DOHH2 (cell line): Measurements from ENCODE around the gene GIT1.

Experiments used
- H3F3A ChIP-seq: fragments of 200-600 bp; sonication (generic), shearing (Covaris generic); 2 replicates; pipeline ENCODE4 v1.6.0; 2016; ENCODE audit warnings: antibody characterized with exemption, mild to moderate bottlenecking; ENCODE audit not compliant: control insufficient read depth, insufficient read depth
- H3K27ac ChIP-seq: fragments of 200-600 bp; sonication (generic); 2 replicates; pipeline ENCODE4 v1.5.1; 2014; ENCODE audit warnings: low read depth, mild to moderate bottlenecking, low read length, moderate library complexity
- H3K27me3 ChIP-seq: fragments of 200-600 bp; sonication (generic); 2 replicates; pipeline ENCODE4 v1.6.1; 2014; ENCODE audit warnings: mild to moderate bottlenecking, low read length, mixed read lengths; ENCODE audit not compliant: control insufficient read depth
- H3K36me3 ChIP-seq: fragments of 200-600 bp; sonication (generic); 2 replicates; pipeline ENCODE4 v1.6.1; 2014; ENCODE audit warnings: mild to moderate bottlenecking, low read length, moderate library complexity, mixed read lengths; ENCODE audit not compliant: control insufficient read depth
- H3K4me1 ChIP-seq: fragments of 200-600 bp; sonication (generic); 2 replicates; pipeline ENCODE4 v1.6.1; 2014; ENCODE audit warnings: mild to moderate bottlenecking, low read length, mixed read lengths; ENCODE audit not compliant: control insufficient read depth
- H3K4me2 ChIP-seq: fragments of 200-600 bp; sonication (generic); 2 replicates; pipeline ENCODE4 v1.6.0; 2014; ENCODE audit warnings: mild to moderate bottlenecking, low read length, moderate library complexity
- H3K4me3 ChIP-seq: fragments of 200-600 bp; sonication (generic); 2 replicates; pipeline ENCODE4 v1.5.1; 2014; ENCODE audit warnings: mild to moderate bottlenecking, low read length, mixed read lengths
- H3K79me2 ChIP-seq: fragments of 200-600 bp; sonication (generic); 2 replicates; pipeline ENCODE4 v1.6.1; 2014; ENCODE audit warnings: mild to moderate bottlenecking, low read length, mixed read lengths; ENCODE audit not compliant: control insufficient read depth
- H3K9me2 ChIP-seq: fragments of 200-600 bp; sonication (generic); replicated peaks from 2 replicates; pipeline ENCODE4 v1.6.1; 2014; ENCODE audit warnings: mild to moderate bottlenecking, low read length, mixed read lengths; ENCODE audit not compliant: control insufficient read depth
- H3K9me3 ChIP-seq: fragments of 200-600 bp; sonication (generic); 2 replicates; pipeline ENCODE4 v1.6.1; 2014; ENCODE audit warnings: antibody characterized with exemption, low read length, mixed read lengths; ENCODE audit not compliant: control insufficient read depth, insufficient read depth
- H4K20me1 ChIP-seq: fragments of 200-600 bp; sonication (generic); 2 replicates; pipeline ENCODE4 v1.6.0; 2014; ENCODE audit warnings: low read depth, mild to moderate bottlenecking, antibody characterized with exemption, low read length, moderate library complexity; ENCODE audit not compliant: control insufficient read depth, insufficient read depth
- CTCF ChIP-seq: fragments of 200-600 bp; sonication (generic); IDR thresholded peaks from one replicate; pipeline ENCODE4 v1.5.1; 2014; ENCODE audit warnings: antibody characterized with exemption, mild to moderate bottlenecking, low read depth, low read length; ENCODE audit not compliant: poor library complexity, severe bottlenecking
- EZH2phosphoT487 ChIP-seq: fragments of 200-600 bp; sonication (generic); IDR thresholded peaks from 2 replicates; pipeline ENCODE4 v1.6.1; 2017; ENCODE audit warnings: borderline replicate concordance, mild to moderate bottlenecking, antibody characterized with exemption, low read length, moderate library complexity, mixed read lengths

Gene GIT1

GRCh38 chr17:29620271-29620670, 30.8 kb upstream of the GIT1 start:
- no peak overlapping the region for H3K27ac ChIP-seq
- no peak overlapping the region for H3K4me2 ChIP-seq
- no peaks in the 10 kb centered on the region for H3K79me2 ChIP-seq
- peaks cover 9% of the 10 kb centered on the region; the same call in 1 of the 2 replicates for H4K20me1 ChIP-seq
- H3F3A ChIP-seq, result peaks cover 9% of the 10 kb centered on the region
- peaks cover 54% of the 10 kb centered on the region for H3K4me1 ChIP-seq
- H3K9me2 ChIP-seq, result no peaks in the 10 kb centered on the region
- H3K9me3 ChIP-seq, result no peaks in the 10 kb centered on the region
- peaks cover 13% of the 10 kb centered on the region for H3K27me3 ChIP-seq
- H3K36me3 ChIP-seq, result no peaks in the 10 kb centered on the region
- TF ChIP-seq EZH2phosphoT487 (no peak), CTCF (no peak)
- no peak overlapping the region for H3K4me3 ChIP-seq

GRCh38 chr17:29619251-29619650, 29.8 kb upstream of the GIT1 start:
- H3K4me3 ChIP-seq, result no peak overlapping the region
- peak; percentile 55 for TF ChIP-seq CTCF
- TF ChIP-seq EZH2phosphoT487, result no peak
- H3K9me2 ChIP-seq, result no peaks in the 10 kb centered on the region
- H3K36me3 ChIP-seq, result no peaks in the 10 kb centered on the region
- H3K4me2 ChIP-seq, result no peak overlapping the region
- H3K4me1 ChIP-seq, result peaks cover 61% of the 10 kb centered on the region
- peaks cover 6% of the 10 kb centered on the region for H3F3A ChIP-seq
- H3K27me3 ChIP-seq, result peaks cover 13% of the 10 kb centered on the region
- H3K79me2 ChIP-seq, result no peaks in the 10 kb centered on the region
- no peaks in the 10 kb centered on the region for H3K9me3 ChIP-seq
- H3K27ac ChIP-seq, result no peak overlapping the region
- peaks cover 12% of the 10 kb centered on the region for H4K20me1 ChIP-seq

- Histone ChIP-seq H3K4me2 (peak overlapping the region; percentile 78), H3K9me2 (no peaks in the 10 kb centered on the region), H3K79me2 (no peaks in the 10 kb centered on the region), H3K36me3 (no peaks in the 10 kb centered on the region), H4K20me1 (peaks cover 17% of the 10 kb centered on the region), H3K27me3 (peaks cover 13% of the 10 kb centered on the region), H3K4me1 (peaks cover 62% of the 10 kb centered on the region), H3F3A (peaks cover 5% of the 10 kb centered on the region), H3K4me3 (peak overlapping the region; percentile 69), H3K9me3 (no peaks in the 10 kb centered on the region), H3K27ac (no peak overlapping the region)
- TF ChIP-seq CTCF, result peak; percentile 5
- no peak for TF ChIP-seq EZH2phosphoT487
These were observed 29.0 kb upstream of the GIT1 start for GRCh38 chr17:29618272-29619065.
